Measurements from ENCODE around the gene RAB11FIP4.

Gene RAB11FIP4

GRCh38 chr17:31584438-31585279 lies 193.2 kb downstream of the RAB11FIP4 start:
- no peak for DNase-seq (ENCODE audit: low read depth in 3 of 3, low spot score in 1 of 3)

GRCh38 chr17:31585280-31585630 lies 193.8 kb downstream of the RAB11FIP4 start:
- no peak for DNase-seq (ENCODE audit: low read depth in 3 of 3, low spot score in 1 of 3)

- DNase-seq (ENCODE audit: low read depth in 3 of 3, low spot score in 1 of 3) = no peak
Measured at GRCh38 chr17:31586946-31587345, 195.5 kb downstream of the RAB11FIP4 start.

- DNase-seq (ENCODE audit: low read depth in 3 of 3, low spot score in 1 of 3) = no peak
Measured at GRCh38 chr17:31587462-31587861, 196.0 kb downstream of the RAB11FIP4 start.

All from stimulated activated CD4-positive, alpha-beta T cell treated with anti-CD3 and anti-CD28 coated beads, TNF-alpha, amount 100 ng/mL, for 1 hour (primary cell).